HT-29 (cell line): Measurements from ENCODE around the gene ALOXE3. TPM values are rescaled to one million over a fixed set of nuclear protein-coding genes. Genes with fewer than 3 reads are reported as not detected.
A peak's percentile ranks its signal among the peaks of the same experiment; 100 is the strongest.

Source experiments
- DNase-seq: peaks from one replicate; pipeline ENCODE4 v3.0.0-alpha.2; 2015; ENCODE audit warnings: low spot score
- total RNA-seq: library from RNA; depleted of rRNA; stranded (reverse); fragments of >200 nt; shearing (Covaris generic); gene quantifications from 2 replicates; pipeline ENCODE4 v1.2.3, GENCODE V29; 2014; rRNA removed

Gene ALOXE3
- not detected in 2 replicates for total RNA-seq

- peak; percentile 58 for DNase-seq
Measured at GRCh38 chr17:8117980-8118768, at the start of gene ALOXE3. TSS of gene ALOXE3 (minus strand) at chr17:8118514. CDS start at chr17:8117990, 524 bp downstream.

- DNase-seq, result no peak
Measured at GRCh38 chr17:8167526-8167925, 49.2 kb upstream of the ALOXE3 start.

DNA sequence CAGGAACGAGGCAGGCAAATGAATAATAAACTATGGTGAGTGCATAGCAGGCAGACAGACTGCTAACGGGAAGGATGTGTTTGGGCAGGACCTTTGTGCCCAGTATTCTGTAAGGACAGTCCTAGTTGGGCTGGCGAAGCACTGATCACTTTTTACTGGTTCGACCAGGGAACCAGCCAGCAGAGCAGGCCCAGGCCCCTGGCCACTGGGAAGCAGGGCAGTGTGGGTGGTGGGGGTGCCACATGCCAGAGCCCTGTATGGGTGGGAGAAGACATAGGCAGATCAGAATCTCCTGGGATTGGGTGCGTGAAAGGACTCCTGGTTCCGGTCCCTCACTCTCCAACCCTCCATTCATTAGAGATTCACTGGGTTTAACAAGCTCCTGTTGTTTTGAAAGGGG, 48.4 kb upstream of the ALOXE3 start:
- no peak for DNase-seq

DNA sequence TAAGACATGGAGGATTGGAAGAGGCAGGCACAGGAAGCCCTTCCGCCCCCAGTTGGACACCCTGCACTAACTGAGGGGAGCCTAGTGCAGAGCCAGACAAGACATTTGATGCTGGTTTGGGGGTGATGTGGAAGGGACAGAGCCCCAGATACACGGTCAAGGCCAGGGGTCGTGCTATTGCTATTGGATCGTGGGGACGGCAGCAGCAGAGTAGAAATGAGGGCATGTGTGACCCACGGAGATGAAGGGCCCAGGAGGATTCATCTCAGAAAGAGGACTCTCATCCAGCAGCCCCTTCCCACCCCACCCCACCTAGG, 46.5 kb upstream of the ALOXE3 start:
- DNase-seq, result no peak

- DNase-seq, result peak; percentile 7
Measured at GRCh38 chr17:8163978-8164814, 45.9 kb upstream of the ALOXE3 start.

DNA sequence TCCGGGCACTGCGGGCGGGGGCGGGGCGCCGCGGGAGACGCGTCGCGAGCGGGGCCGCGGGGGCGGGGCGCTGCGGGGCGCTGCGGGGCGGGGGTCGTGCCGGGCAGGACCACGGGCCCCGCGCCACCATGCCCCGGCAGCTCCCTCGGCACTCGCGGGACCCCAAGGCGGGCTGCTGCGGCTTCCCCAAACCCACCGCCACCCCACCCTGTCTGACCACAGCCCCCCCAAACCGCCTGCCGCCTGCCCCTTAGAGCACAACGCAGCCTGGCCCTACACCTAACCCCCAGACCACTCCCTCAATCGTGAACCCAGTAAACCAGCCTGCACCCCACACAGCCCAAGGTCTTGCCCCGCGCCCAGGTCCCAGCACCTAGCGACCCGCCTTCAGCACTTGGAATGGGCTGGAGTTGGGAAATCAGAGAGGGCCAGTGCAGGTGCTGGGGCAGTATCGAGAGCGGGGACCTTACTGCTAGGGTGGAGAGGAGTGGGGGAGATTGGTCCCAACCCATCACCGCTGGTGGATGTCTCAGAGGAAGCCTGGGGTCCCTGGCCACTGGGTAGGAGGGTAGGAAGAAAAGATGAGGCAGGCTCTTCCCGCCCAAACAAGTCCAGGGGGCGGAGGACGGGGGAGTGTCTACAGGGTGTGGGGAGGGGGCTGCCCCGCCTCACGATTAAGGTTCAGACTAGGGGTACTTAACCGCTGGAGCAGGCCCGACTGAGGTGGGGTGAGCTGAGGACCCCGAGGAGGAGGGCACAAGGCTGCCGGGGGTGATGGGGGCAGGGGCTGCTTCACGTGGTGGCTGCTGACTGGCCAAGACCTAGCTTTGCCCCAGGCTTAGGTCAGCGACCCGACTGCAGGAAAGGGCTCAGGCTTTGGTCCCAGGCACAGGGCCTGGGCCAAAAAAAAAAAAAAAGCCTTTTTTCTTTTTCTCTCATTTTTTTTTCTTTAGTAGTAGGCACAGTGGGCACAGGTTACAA, 45.0 kb upstream of the ALOXE3 start:
- no peak for DNase-seq

- no peak for DNase-seq
Measured at GRCh38 chr17:8162233-8162996, 44.1 kb upstream of the ALOXE3 start, which contains the start of gene VAMP2. TSS of gene VAMP2 (minus strand) at chr17:8162948. CDS start at chr17:8162879, 69 bp downstream.

DNA sequence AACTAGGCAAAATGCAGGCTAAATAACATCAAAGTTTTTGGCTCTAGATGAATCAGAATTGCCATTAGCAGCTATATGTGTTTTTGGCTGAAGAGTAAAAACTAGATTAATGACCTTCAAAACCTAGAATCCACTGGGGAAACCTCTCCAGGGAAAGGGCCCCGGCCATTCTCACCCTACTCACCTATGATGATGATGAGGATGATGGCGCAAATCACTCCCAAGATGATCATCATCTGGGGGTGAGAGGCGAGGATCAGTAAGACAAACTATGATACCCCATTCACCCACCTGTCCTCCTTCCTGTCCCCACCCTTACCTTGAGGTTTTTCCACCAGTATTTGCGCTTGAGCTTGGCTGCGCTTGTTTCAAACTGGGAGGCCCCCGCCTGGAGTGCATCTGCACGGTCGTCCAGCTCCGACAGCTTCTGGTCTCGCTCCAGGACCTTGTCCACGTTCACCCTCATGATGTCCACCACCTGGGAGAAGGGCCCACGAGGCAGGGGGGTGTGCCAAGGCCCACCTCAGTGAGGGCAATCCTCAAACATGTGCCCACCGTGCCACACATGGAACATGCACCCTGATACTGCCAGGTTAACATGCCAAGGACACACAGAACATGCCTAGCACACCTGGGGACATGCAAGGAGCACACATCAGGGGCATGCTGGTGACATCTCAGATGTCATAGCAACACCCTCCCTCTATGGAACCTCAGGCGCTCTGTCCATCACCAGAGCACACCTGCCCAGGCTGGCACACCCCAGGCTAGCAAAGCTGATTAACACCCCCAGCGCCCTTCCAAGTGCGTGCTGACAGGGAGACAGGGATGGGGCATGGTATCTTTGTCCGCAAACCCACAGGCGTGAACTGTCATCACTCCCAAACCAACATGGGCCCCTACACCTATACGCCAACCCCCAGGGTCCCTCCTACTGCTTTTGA, 43.2 kb upstream of the ALOXE3 start:
- DNase-seq, result no peak

DNA sequence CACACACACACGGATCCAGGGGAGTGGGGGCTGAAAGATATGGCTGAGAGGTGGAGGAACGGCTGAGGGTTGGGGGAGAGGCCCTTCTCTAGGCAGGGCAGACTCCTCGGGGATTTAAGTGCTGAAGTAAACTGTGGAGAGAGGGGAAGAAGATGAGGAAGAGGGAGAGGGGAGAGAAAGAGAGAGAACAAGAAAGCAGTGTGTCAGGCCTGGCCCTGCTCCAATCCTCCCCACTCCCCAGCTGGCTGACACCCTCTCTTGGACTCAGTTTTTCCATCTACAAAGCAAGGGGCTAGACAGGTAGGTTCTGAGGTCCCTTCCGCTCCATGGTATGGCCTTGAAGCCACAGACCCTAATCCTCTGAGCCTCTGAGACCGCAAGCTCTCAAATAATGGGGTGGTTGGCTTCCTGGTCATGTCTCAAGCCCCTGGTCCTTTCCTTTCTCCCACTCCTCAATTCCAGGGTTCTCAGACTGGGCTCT, 42.5 kb upstream of the ALOXE3 start:
- no peak for DNase-seq

DNA sequence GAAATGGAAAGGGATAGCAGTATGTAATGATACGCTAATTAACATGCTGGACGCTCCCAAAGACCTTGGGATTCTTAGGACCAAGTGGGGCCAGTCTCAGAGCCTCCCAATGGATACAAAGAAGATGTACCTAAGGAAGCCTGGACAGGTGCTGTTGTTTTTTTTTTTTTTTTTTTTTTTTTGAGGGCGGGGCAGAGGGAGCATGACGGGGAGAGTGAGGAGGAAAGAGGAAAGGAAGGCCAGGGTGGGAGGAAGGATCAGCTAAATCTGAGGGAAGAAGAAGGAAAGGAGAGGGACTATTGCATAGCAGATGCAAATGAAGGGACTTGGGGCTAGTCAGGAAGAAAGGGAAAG, 41.9 kb upstream of the ALOXE3 start:
- no peak for DNase-seq

GRCh38 chr17:8159459-8160223, 41.3 kb upstream of the ALOXE3 start:
- no peak for DNase-seq

GRCh38 chr17:8159032-8159400, 40.7 kb upstream of the ALOXE3 start:
- DNase-seq, result no peak

GRCh38 chr17:8158267-8159031, 40.1 kb upstream of the ALOXE3 start:
- DNase-seq, result peak; percentile 91

DNA sequence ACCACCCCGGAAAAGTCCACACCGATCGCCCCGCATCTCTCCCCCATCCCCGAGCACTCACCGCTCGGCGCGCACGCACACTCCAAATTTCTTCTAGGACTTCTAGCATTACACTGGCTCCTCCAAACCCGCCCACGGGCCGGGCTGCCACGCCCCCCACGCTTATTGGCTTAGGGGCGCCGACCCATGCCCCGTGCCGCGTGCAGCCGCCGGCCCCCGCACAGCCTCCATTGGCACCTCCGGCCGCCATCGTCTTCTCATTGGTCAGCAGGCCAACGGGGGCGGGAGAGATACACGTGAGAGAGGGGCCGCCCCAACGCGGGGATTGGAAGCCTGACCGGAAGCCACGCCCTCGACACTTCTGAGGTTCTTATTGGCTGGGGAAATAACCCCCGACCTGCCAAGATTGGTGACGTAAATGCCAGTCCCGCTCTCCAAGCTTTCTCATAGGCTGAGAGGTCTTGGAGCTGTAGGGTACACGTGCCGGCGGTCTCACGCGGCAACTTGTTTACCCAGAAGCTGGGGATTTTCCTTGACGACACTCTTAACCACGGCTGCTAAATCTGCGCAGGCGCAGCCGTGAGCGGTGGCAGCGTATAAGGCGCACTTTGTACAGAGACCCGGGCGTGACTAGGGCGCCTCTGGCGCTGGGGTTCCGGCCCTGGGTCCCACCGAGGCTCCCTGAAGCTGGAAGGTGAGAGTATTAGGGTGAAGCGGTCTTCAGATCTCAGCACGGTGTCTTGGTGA, 38.1 kb upstream of the ALOXE3 start:
- DNase-seq, result peak; percentile 98

- no peak for DNase-seq
Measured at GRCh38 chr17:8155996-8156245, 37.6 kb upstream of the ALOXE3 start.

- DNase-seq, result no peak
Measured at GRCh38 chr17:8155231-8155995, 37.1 kb upstream of the ALOXE3 start.

- no peak for DNase-seq
Measured at GRCh38 chr17:8154608-8155155, 36.4 kb upstream of the ALOXE3 start.
